Fibroblast of skin of scalp (primary cell): Measurements from ENCODE around the gene DALRD3. TPM values are rescaled to one million over a fixed set of nuclear protein-coding genes. Genes with fewer than 3 reads are reported as not detected.

Source experiments
- DNase-seq: peaks from one replicate; pipeline ENCODE4 v3.0.0-alpha.2; 2013
- polyA plus RNA-seq, 2 experiments: library from polyadenylated mRNA; unstranded; fragments of 120-200 nt; gene quantifications; one replicate each; pipeline ENCODE4 v1.2.1, GENCODE V29; 2013; ENCODE audit not compliant: insufficient read length in 2 of 2

DALRD3 gene, protein sequence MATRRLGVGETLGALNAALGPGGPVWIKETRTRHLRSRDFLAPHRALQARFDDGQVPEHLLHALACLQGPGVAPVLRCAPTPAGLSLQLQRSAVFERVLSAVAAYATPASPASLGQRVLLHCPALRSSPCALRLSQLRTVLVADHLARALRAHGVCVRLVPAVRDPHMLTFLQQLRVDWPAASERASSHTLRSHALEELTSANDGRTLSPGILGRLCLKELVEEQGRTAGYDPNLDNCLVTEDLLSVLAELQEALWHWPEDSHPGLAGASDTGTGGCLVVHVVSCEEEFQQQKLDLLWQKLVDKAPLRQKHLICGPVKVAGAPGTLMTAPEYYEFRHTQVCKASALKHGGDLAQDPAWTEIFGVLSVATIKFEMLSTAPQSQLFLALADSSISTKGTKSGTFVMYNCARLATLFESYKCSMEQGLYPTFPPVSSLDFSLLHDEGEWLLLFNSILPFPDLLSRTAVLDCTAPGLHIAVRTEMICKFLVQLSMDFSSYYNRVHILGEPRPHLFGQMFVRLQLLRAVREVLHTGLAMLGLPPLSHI
- polyA plus RNA-seq (2013, experiment 1 of 2; ENCODE audit: insufficient read length), result 30.2 TPM
- 32.8 TPM for polyA plus RNA-seq (2013, experiment 2 of 2; ENCODE audit: insufficient read length)

DNA sequence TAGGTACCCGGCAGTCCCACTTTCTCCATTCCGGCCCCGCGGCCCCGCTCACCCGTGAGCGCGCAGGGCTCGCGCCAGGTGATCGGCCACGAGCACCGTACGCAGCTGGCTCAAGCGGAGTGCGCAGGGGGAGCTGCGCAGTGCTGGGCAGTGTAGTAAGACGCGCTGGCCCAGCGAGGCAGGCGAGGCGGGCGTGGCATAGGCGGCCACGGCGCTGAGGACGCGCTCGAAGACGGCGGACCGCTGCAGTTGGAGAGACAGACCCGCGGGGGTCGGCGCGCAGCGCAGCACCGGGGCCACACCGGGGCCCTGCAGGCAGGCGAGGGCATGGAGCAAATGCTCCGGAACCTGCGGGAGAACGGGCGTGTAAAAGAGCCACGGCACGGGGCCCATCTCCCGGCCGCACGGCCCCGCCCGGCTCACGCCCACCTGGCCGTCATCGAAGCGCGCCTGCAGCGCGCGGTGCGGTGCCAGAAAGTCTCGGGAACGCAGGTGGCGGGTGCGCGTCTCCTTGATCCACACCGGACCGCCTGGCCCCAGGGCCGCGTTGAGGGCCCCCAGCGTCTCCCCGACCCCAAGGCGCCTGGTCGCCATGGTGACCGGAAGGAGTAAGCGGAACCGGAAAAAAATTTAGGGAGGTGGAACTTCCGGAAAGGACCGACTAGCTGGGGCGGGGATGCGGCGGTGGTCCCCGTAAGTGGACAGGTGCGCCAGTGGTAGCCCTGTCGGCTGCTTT is at the start of gene DALRD3:
TSS of gene DALRD3 (minus strand) at position 610 of the 736 bp plus-strand sequence. CDS start at position 594, 16 bp downstream.
- peak; percentile 60 for DNase-seq

DNA sequence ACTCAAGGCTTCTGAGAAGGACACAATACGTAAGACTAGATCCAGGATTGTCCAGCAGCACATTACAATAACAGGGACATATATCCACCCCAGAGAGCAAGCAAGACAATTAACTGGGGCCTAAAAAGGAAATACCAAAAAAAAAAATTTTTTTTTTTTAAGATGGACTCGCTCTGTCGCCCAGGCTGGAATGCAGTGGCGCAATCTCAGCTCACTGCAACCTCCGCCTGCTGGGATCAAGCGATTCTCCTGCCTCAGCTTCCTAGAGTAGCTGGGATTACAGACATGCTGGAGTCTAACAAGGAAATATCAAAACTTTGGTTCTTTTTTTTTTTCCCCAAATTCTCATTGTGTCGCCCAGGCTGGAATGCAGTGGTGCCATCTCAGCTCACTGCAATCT is 39.6 kb upstream of the DALRD3 start:
- no peak for DNase-seq

DNA sequence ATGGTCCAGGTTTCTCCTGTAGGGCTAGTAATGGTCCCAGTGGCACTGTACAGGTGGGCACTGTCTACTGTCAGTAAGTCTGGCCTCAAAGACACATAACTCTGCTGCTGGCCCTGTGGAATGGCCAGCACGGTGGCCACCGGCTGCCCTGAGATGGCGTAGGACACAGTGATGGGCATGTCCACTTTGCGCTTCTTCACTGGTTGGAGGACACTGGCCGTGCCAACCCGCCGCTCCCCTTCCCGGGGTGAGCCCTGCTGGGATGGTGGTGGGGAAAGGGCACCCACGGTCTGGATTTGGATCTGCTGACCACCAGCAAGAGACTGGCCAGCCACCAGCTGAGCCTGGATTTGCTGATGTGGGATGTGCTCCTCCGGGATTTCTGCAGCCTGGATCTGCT is 38.9 kb upstream of the DALRD3 start:
- DNase-seq, result no peak

DNA sequence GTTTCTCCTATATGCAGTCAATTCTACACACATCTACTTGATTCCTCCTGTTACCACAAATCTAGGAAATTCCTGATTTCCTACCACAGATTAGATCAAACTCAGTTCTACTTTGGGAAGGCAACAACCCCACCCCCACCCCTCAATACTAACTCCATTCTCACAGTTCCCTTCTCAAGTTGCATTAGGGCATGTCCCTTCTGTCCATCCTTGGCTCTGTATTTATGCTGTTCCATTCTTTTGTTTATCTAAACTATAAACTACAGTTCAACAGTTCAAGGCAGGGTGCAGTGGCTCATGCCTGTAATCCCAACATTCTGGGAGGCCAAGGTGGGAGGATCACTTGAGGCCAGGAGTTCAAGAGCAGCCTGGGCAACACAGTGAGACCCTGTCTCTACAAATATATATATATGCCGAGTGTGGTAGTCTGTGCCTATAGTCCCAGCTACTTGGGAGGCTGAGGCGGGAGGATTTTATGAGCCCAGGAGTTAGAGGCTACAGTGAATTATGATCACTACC is 36.0 kb upstream of the DALRD3 start:
- DNase-seq, result no peak

DNA sequence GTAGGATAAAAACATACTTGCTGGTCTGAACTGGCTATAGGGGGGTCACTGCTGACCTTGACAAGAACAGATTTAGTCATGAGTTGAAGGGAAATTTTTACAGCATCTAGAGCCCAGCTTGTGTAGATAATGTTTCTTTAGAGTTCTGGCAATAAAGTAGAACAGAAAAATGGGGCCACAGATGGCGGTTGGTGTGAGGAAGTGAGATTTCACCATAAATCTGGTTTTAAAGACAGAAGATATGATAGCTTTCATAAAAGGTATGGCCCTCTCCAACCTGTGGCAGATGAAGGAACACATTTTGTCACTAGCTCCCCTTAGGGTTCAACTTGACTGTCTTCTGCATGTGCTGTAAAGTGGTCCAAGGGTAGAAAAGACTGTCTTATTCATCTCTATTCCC is 35.2 kb upstream of the DALRD3 start:
- no peak for DNase-seq

DNA sequence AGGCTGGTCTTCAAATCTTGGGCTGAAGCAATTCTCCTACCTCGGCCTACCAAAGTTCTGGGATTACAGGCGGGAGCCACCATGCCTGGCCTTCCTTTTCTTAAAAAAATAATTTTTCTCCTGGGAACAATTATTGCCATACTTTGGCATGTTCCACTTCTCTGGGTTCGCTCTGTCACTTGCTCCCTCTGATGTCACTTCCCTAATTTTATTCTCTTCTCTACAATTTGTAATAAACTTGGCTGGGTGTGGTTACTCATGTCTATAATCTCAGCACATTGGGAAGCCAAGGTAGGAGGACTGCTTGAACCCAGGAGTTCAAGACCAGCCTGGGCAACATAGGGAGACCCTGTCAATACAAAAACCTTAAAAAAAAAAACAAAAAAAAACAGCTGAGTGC is 16.9 kb upstream of the DALRD3 start:
- DNase-seq, result no peak

DNA sequence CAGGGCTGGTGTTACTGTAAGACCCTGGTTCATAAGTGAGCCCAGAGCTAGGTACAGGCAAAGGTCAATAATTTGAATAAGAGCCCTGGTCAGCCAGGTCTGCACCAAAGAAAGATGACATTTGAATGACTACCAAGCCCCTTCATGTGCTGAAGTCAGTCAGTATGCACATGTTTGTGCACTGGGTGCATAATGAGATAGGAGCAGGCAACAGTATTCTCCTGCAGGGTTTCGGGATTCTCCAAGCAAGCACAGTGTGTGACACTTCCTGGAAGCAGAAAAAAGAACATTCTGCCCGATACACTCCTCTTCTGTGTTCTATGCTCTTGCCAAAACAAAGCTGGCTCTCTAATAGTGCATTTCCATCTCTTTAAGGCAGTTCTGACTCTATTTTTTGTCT is 16.3 kb upstream of the DALRD3 start:
- DNase-seq, result no peak

DNA sequence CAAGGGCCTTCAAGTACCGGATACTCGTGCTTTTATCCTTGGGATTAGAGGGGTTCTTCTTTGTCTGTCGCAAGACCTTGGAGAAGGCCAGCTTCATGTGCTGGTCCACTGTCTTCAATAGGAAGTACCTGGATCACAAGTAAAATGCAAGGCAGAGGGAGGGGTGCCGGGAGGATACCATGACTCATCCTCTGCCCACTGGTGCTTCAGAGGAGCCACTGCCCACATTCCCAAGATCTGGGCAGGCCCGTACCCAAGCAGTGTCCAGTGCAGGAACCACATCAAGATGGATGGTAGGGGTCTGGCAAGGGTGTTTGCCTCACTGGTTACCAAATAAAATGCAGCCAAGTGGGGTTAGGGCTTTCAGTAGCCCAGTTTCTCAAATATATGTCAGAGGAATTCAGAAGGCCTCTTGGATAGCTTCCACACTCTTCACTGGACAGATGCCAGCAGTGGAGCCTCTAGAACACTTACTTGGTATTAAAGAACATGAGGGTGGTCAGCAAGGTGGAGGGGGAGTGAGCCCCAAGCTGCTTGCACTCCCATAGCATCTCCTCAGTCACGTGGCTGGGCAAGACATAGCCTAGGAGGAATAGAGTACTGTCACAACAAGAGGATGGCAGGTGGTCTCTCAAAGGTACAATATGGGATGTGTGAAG is 14.4 kb upstream of the DALRD3 start:
- no peak for DNase-seq

DNA sequence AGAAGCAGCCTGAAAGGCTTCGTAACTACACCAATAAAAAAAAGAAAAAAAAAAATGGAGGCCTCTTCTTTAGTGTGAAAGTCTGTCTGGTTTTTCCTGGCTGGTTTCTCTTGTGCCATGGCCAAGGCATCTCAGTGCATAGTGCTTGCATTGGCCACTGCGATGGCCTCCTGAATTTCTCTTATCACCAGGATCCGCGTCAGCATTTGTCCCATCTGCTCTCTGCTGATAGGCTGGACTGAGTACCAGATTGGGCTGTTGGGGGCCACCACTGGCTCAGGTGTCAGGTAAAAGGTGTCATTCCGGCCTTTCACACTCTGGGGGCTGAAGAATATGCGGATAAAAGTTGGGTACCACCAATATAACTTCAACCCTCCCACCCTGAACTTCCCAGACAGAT is 11.9 kb upstream of the DALRD3 start:
- DNase-seq, result no peak

DNA sequence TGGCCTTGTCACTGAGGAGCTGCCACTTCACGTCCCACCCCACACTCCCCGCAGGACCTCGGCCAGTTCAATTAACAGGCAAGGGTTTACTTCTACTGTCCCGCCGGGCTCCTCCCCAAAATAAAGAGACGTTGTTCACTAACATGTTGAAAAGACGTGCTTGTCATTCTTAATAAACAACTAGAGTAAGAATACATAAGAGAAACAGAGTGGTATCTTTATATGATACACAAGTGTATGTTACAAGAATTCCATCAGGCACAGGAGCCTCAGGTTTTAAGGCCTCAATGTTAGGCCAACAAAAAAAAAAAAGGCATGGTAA is 11.1 kb upstream of the DALRD3 start:
- no peak for DNase-seq

DNA sequence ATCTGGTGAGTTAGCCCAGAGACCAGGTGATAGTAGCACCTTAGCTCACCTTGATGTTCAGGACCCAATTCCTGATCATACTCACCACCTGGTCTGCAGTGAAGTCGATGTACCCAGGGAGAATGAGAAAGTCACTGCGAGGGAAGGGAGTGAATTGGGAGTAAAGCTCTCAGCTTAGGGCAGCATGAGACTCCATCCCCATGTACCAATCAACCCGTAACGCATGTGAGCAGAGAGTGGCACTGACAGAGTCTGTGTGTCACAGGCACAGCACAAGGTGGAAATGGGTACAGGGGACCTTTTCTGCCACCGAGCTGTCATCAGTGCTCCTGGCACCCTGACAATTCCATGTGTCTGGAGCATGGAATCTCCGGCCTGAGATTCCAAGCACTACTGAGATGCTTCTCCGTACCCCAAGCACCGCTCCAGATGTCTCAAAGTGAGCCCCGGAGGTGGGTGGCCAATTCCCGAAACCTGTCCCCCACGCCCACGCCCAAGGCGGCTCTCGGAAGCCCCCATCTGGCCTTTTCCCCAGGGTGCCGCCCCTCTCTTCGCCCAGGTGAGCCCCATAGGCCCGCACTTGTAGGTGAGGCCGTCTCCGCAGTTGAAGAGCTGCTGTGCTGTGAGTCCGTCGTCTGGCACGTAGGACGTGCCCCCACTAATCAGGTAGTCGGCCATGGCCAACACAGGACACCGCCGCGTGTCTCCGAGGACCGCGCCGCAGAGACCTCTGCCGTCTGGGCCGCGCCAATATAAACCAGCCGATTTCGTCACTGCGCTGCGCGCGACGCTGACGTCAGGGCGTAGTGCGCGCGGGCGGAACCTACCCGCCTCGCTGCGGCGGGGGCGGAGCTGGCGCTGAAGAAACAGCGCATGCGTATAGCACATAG is 10.5 kb upstream of the DALRD3 start, which contains the start of gene IMPDH2:
TSS of gene IMPDH2 (minus strand) at position 726 of the 890 bp plus-strand sequence. CDS start at position 678, 48 bp downstream.
- peak; percentile 94 for DNase-seq

DNA sequence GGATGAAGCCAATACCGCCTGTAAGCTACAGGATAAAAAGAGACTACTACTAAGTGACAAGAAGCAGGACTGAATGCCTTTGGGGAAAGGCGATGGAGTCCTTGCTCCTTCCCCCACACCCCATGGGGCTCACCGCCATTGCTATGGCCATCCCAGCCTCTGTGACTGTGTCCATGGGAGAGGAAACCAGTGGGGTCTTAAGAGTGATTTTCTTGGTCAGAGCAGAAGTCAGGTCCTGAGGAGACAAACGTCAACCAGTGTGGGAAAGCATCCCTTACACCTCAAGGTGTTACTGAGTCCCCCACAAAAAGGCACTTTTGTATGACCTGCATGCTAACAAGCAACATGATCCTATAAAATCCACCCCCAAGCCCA is 9.9 kb upstream of the DALRD3 start:
- no peak for DNase-seq

DNA sequence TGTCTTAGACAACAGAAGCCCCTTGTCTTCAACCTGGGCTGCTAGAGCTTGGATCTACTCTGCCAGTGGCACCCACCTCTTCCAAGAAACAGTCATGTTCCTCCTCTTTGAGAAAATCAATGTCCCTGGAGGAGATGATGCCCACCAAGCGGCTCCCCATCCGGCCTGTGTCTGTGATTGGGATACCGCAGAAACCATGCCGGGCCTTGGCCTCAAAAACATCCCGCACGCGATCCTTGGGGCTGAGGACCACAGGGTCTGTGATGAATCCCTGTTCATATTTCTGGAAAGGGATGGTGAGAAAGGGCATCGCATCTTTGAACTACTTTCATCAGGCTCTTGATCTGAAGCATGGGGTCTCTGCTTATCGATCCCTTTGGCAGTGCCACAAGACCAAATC is 9.3 kb upstream of the DALRD3 start:
- no peak for DNase-seq

DNA sequence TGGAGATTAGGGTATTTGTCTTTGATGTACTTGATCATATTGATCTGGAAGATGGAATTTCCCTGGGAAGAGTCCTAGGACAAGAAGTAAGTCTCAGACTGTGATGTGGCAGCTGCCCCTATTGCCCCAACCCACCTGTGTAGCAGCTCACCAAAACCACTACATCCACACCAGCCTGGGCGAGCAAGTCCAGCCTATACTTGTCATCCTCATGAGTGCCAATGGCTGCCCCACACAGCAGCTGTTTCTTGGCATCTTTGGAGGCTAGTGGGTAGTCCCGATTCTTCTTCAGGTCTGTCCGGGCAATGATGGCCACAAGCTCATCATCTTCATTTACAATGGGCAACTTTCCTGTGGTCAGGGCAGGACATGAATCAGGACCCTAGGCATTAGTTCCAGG is 8.2 kb upstream of the DALRD3 start:
- no peak for DNase-seq

DNA sequence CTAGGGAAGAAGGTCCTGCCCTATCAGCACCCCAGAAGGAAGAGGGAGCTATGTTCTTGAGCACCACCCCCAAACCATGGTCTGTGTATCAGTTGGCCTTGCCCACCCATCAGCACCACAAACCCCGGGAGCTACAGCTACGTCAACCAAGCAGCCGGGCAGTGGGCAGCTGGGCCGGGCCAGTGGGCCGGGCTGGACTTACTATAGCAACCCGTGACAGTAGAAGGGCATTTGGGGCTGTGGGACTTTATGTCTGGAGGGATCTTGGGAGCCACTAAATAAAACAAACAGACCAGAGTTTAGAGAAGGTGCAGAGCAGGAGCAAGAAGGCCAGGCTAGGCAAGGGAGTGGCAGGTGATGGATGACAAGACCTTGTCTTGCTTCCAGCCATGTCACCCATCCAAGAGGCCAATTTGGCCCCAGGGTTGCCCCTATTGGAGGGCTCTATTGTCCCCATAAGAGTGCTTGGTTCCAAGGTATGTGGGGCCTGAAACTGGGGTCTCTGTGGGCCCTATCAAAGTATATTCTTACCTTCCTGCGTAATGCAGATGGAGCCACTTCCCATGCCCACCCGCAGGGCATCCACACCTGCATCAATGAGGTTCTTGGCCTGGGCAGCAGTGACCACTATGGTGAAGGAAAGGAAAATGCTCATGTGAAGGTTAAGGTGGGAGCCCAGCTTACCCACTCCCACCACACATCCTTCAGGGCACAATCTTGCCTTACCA is 7.6 kb upstream of the DALRD3 start:
- no peak for DNase-seq

DNA sequence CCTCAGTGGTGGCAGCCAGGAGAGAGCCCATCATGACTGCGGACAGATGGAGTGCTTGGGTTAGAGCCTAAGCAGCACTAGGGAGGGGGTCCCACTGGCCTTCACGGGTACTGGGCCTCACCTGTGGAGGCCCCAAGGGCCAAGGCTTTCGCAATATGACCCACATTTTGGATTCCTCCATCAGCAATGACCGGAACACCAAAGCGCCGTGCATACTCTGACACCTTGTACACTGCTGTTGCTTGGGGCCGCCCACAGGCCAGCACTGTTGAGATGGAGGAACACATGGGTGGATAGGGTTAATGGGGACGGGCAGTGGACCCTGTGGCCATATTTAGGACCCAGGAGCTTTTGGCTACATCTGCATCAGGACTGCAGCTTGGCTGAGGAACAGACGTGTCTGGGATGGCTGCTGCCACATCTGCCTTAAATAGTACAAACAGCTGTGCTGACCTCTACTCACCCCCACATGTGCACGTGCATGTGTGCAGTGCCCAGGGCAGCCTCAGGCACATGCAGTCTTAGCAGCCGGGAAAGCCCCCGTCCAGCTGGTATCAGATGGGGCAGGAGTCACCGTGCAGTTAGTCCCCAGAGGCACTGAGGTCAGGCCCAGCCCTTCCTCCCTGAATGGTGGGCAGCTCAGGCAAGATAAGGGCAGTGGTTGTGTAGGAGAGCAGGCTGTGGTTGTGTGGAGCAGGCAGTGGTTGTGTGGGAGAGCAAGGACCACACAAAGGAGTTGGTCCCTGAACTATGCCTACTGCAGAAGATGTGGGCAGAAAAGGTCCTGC is 6.8 kb upstream of the DALRD3 start:
- no peak for DNase-seq

DNA sequence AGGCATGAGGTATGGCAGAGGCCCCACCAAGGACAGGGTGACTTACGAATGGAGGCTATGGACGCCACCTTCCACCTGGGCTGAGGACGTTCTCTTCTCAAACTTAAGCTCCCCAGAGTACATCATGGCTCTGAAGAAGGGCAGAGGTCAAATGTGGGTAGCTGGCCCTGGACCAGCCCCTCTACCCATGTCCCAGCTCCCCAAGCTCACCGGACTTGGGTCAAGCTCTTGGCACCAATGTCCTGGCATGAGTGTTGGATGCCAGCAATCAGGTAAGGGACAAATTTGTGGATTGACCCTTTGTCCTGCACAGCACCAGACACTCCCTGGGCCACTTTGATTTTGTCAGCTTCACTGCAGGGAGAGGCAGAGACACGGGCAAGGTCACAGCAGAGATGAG is 6.1 kb upstream of the DALRD3 start:
- DNase-seq, result no peak

DNA sequence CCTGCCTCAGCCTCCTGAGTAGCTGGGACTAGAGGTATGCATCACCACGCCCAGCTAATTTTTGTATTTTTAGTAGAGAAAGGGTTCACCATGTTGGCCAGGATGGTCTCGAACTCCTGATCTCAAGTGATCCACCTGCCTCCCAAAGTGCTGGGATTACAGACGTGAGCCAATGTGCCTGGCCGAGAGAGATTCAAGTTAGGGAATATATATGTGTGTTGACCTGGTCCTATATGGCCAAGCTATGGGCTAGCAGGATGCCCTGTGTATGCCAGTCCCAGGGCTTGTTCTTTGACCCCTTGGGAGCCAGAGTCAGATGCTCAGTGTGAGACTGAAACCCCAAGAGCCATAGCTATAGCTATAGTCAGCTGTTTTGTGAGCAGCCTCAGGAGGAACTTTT is 5.4 kb upstream of the DALRD3 start:
- no peak for DNase-seq

DNA sequence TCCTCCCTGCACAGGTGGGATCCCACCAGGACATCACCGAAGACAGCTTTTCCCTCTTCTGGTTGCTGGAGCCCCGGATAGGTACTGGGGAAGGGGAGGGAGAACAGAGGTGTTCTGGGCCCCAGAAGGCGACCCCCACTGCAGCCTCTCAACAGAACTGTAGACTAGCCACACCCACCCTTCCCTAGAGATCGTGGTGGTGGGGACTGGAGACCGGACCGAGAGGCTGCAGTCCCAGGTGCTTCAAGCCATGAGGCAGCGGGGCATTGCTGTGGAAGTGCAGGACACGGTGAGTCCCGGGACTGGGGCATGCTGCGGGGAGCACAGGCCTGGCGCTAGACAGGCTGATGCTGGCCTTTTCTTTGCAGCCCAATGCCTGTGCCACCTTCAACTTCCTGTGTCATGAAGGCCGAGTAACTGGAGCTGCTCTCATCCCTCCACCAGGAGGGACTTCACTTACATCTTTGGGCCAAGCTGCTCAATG is 4.3 kb upstream of the DALRD3 start:
- no peak for DNase-seq
